HCT116 (cell line): Measurements from ENCODE around the gene ADAMTS5. TPM values are rescaled to one million over a fixed set of nuclear protein-coding genes. Genes with fewer than 3 reads are reported as not detected.

Experiments
- ATAC-seq: fragments of 200-7000 bp; cut with Tn5 transposase; 2 replicates; pipeline ENCODE4 v1.9.1; 2020; ENCODE audit warnings: mild to moderate bottlenecking, moderate library complexity
- BruUV-seq: library from RNA; stranded (reverse); fragments of 400-500 nt; replicated peaks from 2 replicates; lab custom pipeline; 2021; lab: Mats Ljungman, UMichigan
- CTCF ChIA-PET: fragments of 300-600 bp; sonication (Branson Sonifier 250); formaldehyde crosslinking; loops from one replicate; lab custom pipeline; 2021; ENCODE audit warnings: antibody characterized with exemption; lab: Charles Lee
- POLR2A ChIA-PET: fragments of 300-600, 350-600 bp; sonication (Branson Sonifier 250); formaldehyde crosslinking; loops from one replicate; lab custom pipeline; 2021; ENCODE audit warnings: antibody characterized with exemption; lab: Charles Lee
- RAD21 ChIA-PET, 2 experiments: fragments of 300-600 bp; sonication (Branson Sonifier 250); formaldehyde crosslinking; loops; one replicate each; lab custom pipeline; 2023; ENCODE audit warnings: low total read pairs in 2 of 2; ENCODE audit not compliant: uncharacterized antibody in 2 of 2, unreplicated experiment in 2 of 2, low non-redundant PET in 1 of 2; lab: Charles Lee
- DNase-seq: peaks from one replicate; pipeline ENCODE4 v3.0.0-alpha.2; 2010; ENCODE audit warnings: low read depth, low spot score
- H2AFZ ChIP-seq: fragments of 200-600 bp; shearing (Covaris generic), sonication (generic); 2 replicates; pipeline ENCODE4 v1.6.1; 2017; ENCODE audit warnings: low read depth, mixed run types, mixed read lengths, antibody characterized with exemption, low read length; ENCODE audit not compliant: poor library complexity, severe bottlenecking
- H3K27ac ChIP-seq: 2 replicates; pipeline ENCODE4 v1.5.1; 2012; ENCODE audit warnings: low read depth, low read length
- H3K27me3 ChIP-seq: fragments of 200-600 bp; sonication (generic); 2 replicates; pipeline ENCODE4 v1.6.1; 2016; ENCODE audit warnings: mixed run types, low read length, mixed read lengths; ENCODE audit not compliant: insufficient read depth
- H3K36me3 ChIP-seq, 2 experiments: fragments of 200-500 bp in 1 of 2; fragments of 200-600 bp in 1 of 2; sonication (Bioruptor generic) in 1 of 2; sonication (generic) in 1 of 2; 2 replicates each; pipeline versions ENCODE4 v1.5.1 to v1.6.1; 2014 to 2016; ENCODE audit warnings: low read length in 2 of 2, inconsistent platforms in 1 of 2, mixed read lengths in 1 of 2, mixed run types in 1 of 2; ENCODE audit not compliant: insufficient read depth in 2 of 2, control insufficient read depth in 1 of 2
- H3K4me1 ChIP-seq, 2 experiments: fragments of 200-600 bp in 1 of 2; sonication (generic) in 1 of 2; 2 replicates each; pipeline versions ENCODE4 v1.5.1 to v1.6.1; 2012 to 2017; ENCODE audit warnings: low read length in 2 of 2, inconsistent platforms in 1 of 2, mild to moderate bottlenecking in 1 of 2, mixed read lengths in 1 of 2, mixed run types in 1 of 2, moderate library complexity in 1 of 2; ENCODE audit not compliant: insufficient read depth in 2 of 2, control insufficient read depth in 1 of 2
- H3K4me2 ChIP-seq: fragments of 200-600 bp; sonication (generic); 2 replicates; pipeline ENCODE4 v1.6.1; 2017; ENCODE audit warnings: mixed run types, low read length, mixed read lengths
- H3K4me3 ChIP-seq, 2 experiments: fragments of 200-600 bp in 1 of 2; sonication (generic) in 1 of 2; replicated peaks in 1 of 2; 2 replicates each; pipeline ENCODE4 v1.5.1; 2011 to 2016; ENCODE audit warnings: low read length in 2 of 2, control low read depth in 1 of 2, low read depth in 1 of 2, mild to moderate bottlenecking in 1 of 2, mixed read lengths in 1 of 2, mixed run types in 1 of 2
- H3K79me2 ChIP-seq: fragments of 200-600 bp; sonication (generic); 2 replicates; pipeline ENCODE4 v1.6.1; 2017; ENCODE audit warnings: mild to moderate bottlenecking, mixed run types, low read length, moderate library complexity, mixed read lengths; ENCODE audit not compliant: insufficient read depth
- H3K9ac ChIP-seq: fragments of 200-600 bp; sonication (generic); 2 replicates; pipeline ENCODE4 v1.6.1; 2016; ENCODE audit warnings: low read length, mixed read lengths
- H3K9me2 ChIP-seq: fragments of 200-600 bp; sonication (generic), shearing (Covaris generic); 2 replicates; pipeline ENCODE4 v1.6.1; 2017; ENCODE audit warnings: mixed run types, mild to moderate bottlenecking, moderate library complexity; ENCODE audit not compliant: insufficient read depth
- H3K9me3 ChIP-seq, 2 experiments: fragments of 200-500 bp in 1 of 2; fragments of 200-600 bp in 1 of 2; sonication (Bioruptor generic) in 1 of 2; sonication (generic) in 1 of 2; 2 replicates each; pipeline ENCODE4 v1.6.1; 2014 to 2017; ENCODE audit warnings: low read length in 2 of 2, mixed read lengths in 2 of 2, inconsistent platforms in 1 of 2, low read depth in 1 of 2, mild to moderate bottlenecking in 1 of 2, mixed run types in 1 of 2, moderate library complexity in 1 of 2; ENCODE audit not compliant: control insufficient read depth in 1 of 2, insufficient read depth in 1 of 2
- H4K20me1 ChIP-seq: fragments of 200-600 bp; sonication (generic), shearing (Covaris generic); 2 replicates; pipeline ENCODE4 v1.6.1; 2017; ENCODE audit warnings: mixed run types, mild to moderate bottlenecking, moderate library complexity; ENCODE audit not compliant: insufficient read depth
- ATF3 ChIP-seq: IDR thresholded peaks from 2 replicates; pipeline ENCODE4 v1.6.1; 2012
- CTCF ChIP-seq, 3 experiments: fragments of 200-600 bp in 1 of 3; sonication (generic) in 1 of 3; IDR thresholded peaks in 2 of 3; conservative IDR thresholded peaks in 1 of 3; 2 replicates each; pipeline ENCODE4 v1.5.1; 2012 to 2017; ENCODE audit warnings: low read depth in 2 of 3, low read length in 2 of 3, antibody characterized with exemption in 1 of 3, borderline replicate concordance in 1 of 3, control low read depth in 1 of 3, mild to moderate bottlenecking in 1 of 3, mixed read lengths in 1 of 3, mixed run types in 1 of 3, moderate library complexity in 1 of 3; ENCODE audit not compliant: insufficient read depth in 1 of 3
- EGR1 ChIP-seq: IDR thresholded peaks from 2 replicates; pipeline ENCODE4 v1.6.1; 2012; ENCODE audit warnings: low read depth
- EZH2 ChIP-seq: fragments of 200-600 bp; sonication (generic); IDR thresholded peaks from 2 replicates; pipeline ENCODE4 v1.6.1; 2017; ENCODE audit warnings: antibody characterized with exemption, mixed run types
- EZH2phosphoT487 ChIP-seq: fragments of 200-600 bp; IDR thresholded peaks from 2 replicates; pipeline ENCODE4 v1.6.1; 2018; ENCODE audit warnings: antibody characterized with exemption, borderline replicate concordance
- FOSL1 ChIP-seq: IDR thresholded peaks from 2 replicates; pipeline ENCODE4 v1.6.1; 2012; ENCODE audit warnings: low read depth
- RAD21 ChIP-seq: IDR thresholded peaks from 2 replicates; pipeline ENCODE4 v1.6.1; 2012; ENCODE audit warnings: low read depth, mild to moderate bottlenecking
- REST ChIP-seq: IDR thresholded peaks from 2 replicates; pipeline ENCODE4 v1.6.1; 2012; ENCODE audit warnings: low read depth
- SIN3A ChIP-seq: IDR thresholded peaks from 2 replicates; pipeline ENCODE4 v1.6.1; 2012; ENCODE audit warnings: low read depth
- SRF ChIP-seq: IDR thresholded peaks from 2 replicates; pipeline ENCODE4 v1.6.1; 2012; ENCODE audit warnings: low read depth
- TCF7L2 ChIP-seq: IDR thresholded peaks from 2 replicates; pipeline ENCODE4 v1.7.0; 2011; ENCODE audit warnings: borderline replicate concordance, inconsistent platforms; ENCODE audit not compliant: insufficient read depth, insufficient read length; ENCODE audit errors: extremely low read depth
- YY1 ChIP-seq: IDR thresholded peaks from 2 replicates; pipeline ENCODE4 v1.6.1; 2011; ENCODE audit warnings: low read length, low read depth, moderate library complexity, mild to moderate bottlenecking; ENCODE audit not compliant: insufficient replicate concordance; ENCODE audit errors: extremely low read depth
- ZBTB33 ChIP-seq: IDR thresholded peaks from 2 replicates; pipeline ENCODE4 v1.6.1; 2011; ENCODE audit warnings: mild to moderate bottlenecking, low read length, moderate library complexity; ENCODE audit not compliant: insufficient replicate concordance; ENCODE audit errors: extremely low read depth
- ZFX ChIP-seq: fragments of 450-650 bp; IDR thresholded peaks from 2 replicates; pipeline ENCODE4 v1.6.1; 2017
- ZNF274 ChIP-seq: fragments of 200-500 bp; sonication (Bioruptor generic); IDR thresholded peaks from 2 replicates; pipeline ENCODE4 v1.6.1; 2014; ENCODE audit warnings: mild to moderate bottlenecking, low read depth, low read length, inconsistent platforms
- intact Hi-C: fragments of 100-400 bp; cut with micrococcal nuclease; formaldehyde crosslinking; loops from 2 replicates; pipeline ENCODE4 v1.10.0; 2022
- total RNA-seq: library from RNA; stranded (reverse); gene quantifications from one replicate; pipeline ENCODE4 v1.2.1, GENCODE V29; 2021; ENCODE audit not compliant: unreplicated experiment
- TF ChIP-seq, protein P1 (sequence below): IDR thresholded peaks from 2 replicates; pipeline ENCODE4 v1.6.1; 2012

ADAMTS5 gene
- total RNA-seq, 1 experiment from 2014 or later, result 0.02 TPM

DNA sequence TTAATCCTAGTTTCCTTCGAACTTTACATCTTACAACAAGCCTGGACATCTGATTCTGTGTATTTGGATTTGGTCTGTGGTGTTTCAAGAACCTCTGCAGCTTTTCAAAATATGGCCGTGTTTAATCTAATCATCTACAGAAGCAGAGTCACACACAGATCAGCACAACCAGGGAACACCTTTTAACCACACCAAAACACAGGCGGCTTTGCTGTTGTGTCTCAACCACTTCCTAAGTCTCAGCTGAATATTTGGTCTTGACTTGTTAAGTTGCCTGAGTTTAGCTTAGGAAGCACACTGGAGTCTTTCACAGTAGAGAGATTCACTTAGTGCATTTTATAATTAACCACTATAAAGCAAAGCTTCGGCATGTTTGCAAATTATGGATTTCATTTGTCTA, 17.1 kb downstream of the ADAMTS5 start:
- BruUV-seq, result no TSS peak
- Histone ChIP-seq H3K4me3 (no peak overlapping the region), H3K9me2 (no peaks in the 10 kb centered on the region), H4K20me1 (no peaks in the 10 kb centered on the region), H3K79me2 (no peaks in the 10 kb centered on the region), H3K9ac (no peak overlapping the region), H3K36me3 (no peaks in the 10 kb centered on the region), H3K27ac (no peak overlapping the region), H3K27me3 (no peaks in the 10 kb centered on the region), H3K9me3 (peaks cover 12 to 35% of the 10 kb centered on the region in 2 experiments; a peak in 3 of 4 replicates), H2AFZ (no peak overlapping the region), H3K4me2 (no peak overlapping the region), H3K4me1 (no peaks in the 10 kb centered on the region)
- ATAC-seq, result no peak
- POLR2A ChIA-PET, result no interaction called here
- DNase-seq, result no peak
- CTCF ChIA-PET, result no interaction called here
- intact Hi-C loops, result no loop called here
- no peak for TF ChIP-seq EZH2phosphoT487
- TF ChIP-seq SIN3A, result no peak
- no peak for TF ChIP-seq FOSL1
- no peak for TF ChIP-seq ZNF274
- TF ChIP-seq TCF7L2, result no peak
- no peak for TF ChIP-seq REST
- no peak for TF ChIP-seq EZH2
- TF ChIP-seq SRF, result no peak
- TF ChIP-seq, protein P1, sequence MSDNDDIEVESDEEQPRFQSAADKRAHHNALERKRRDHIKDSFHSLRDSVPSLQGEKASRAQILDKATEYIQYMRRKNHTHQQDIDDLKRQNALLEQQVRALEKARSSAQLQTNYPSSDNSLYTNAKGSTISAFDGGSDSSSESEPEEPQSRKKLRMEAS, result no peak
- TF ChIP-seq CTCF (IDR thresholded peaks at IDR 0.05 in 2 of 3, conservative IDR thresholded peaks at IDR 0.05 in 1 of 3; ENCODE audit: borderline replicate concordance in 1 of 3, insufficient read depth in 1 of 3, low read depth in 2 of 3, low read length in 2 of 3), result no peak
- TF ChIP-seq ATF3, result no peak
- no peak for TF ChIP-seq RAD21
- TF ChIP-seq EGR1, result no peak
- no peak for TF ChIP-seq YY1
- TF ChIP-seq ZBTB33, result no peak
- no peak for TF ChIP-seq ZFX
- RAD21 ChIA-PET, result no interaction called here
